KMS-11 (cell line): Measurements from ENCODE around the gene MMS19.

Experiments
- H2AFZ ChIP-seq: fragments of 200-600 bp; sonication (generic); 2 replicates; pipeline ENCODE4 v1.6.1; 2016; ENCODE audit warnings: antibody characterized with exemption, mixed run types, low read depth
- H3K27ac ChIP-seq: fragments of 200-600 bp; sonication (generic); 2 replicates; pipeline ENCODE4 v1.6.1; 2016; ENCODE audit warnings: mild to moderate bottlenecking, mixed run types
- H3K27me3 ChIP-seq: fragments of 200-600 bp; sonication (generic); 2 replicates; pipeline ENCODE4 v1.6.1; 2017; ENCODE audit warnings: mild to moderate bottlenecking, low read depth, mixed run types, moderate library complexity; ENCODE audit not compliant: insufficient read depth
- H3K36me3 ChIP-seq: fragments of 200-600 bp; sonication (generic); 2 replicates; pipeline ENCODE4 v1.6.1; 2017; ENCODE audit warnings: mild to moderate bottlenecking, mixed run types; ENCODE audit not compliant: insufficient read depth
- H3K4me1 ChIP-seq: fragments of 200-600 bp; sonication (generic); 2 replicates; pipeline ENCODE4 v1.6.1; 2016; ENCODE audit warnings: mild to moderate bottlenecking, low read depth, mixed run types; ENCODE audit not compliant: poor library complexity, severe bottlenecking
- H3K4me2 ChIP-seq: fragments of 200-600 bp; sonication (generic); 2 replicates; pipeline ENCODE4 v1.7.0; 2016; ENCODE audit warnings: mild to moderate bottlenecking, mixed run types
- H3K4me3 ChIP-seq: fragments of 200-600 bp; sonication (generic); IDR thresholded peaks from 2 replicates; pipeline ENCODE4 v1.6.1; 2017; ENCODE audit warnings: low read depth, low read length, mixed read lengths; ENCODE audit not compliant: insufficient read depth
- H3K79me2 ChIP-seq: fragments of 200-600 bp; sonication (generic); 2 replicates; pipeline ENCODE4 v1.6.1; 2016; ENCODE audit warnings: low read depth, mixed run types; ENCODE audit not compliant: insufficient read depth
- H3K9ac ChIP-seq: fragments of 200-600 bp; sonication (generic); 2 replicates; pipeline ENCODE4 v1.6.1; 2016; ENCODE audit warnings: mild to moderate bottlenecking, mixed run types
- H4K20me1 ChIP-seq: fragments of 200-600 bp; sonication (generic); 2 replicates; pipeline ENCODE4 v1.6.1; 2016; ENCODE audit warnings: mild to moderate bottlenecking, mixed run types; ENCODE audit not compliant: insufficient read depth
- CTCF ChIP-seq: fragments of 200-600 bp; sonication (generic); conservative IDR thresholded peaks from 2 replicates; pipeline ENCODE4 v1.6.1; 2017; ENCODE audit warnings: low read depth, mild to moderate bottlenecking, antibody characterized with exemption, low read length, moderate library complexity, mixed read lengths

MMS19 gene

GRCh38 chr10:97546456-97547270 is 48.4 kb upstream of the MMS19 start:
- Histone ChIP-seq H3K4me2 (no peak overlapping the region), H3K4me1 (peaks cover 9% of the 10 kb centered on the region), H3K4me3 (no peak overlapping the region), H3K79me2 (no peaks in the 10 kb centered on the region), H3K27me3 (no peaks in the 10 kb centered on the region), H3K36me3 (no peaks in the 10 kb centered on the region), H3K9ac (no peak overlapping the region), H2AFZ (no peak overlapping the region), H3K27ac (no peak overlapping the region), H4K20me1 (no peaks in the 10 kb centered on the region)
- no peak for TF ChIP-seq CTCF

DNA sequence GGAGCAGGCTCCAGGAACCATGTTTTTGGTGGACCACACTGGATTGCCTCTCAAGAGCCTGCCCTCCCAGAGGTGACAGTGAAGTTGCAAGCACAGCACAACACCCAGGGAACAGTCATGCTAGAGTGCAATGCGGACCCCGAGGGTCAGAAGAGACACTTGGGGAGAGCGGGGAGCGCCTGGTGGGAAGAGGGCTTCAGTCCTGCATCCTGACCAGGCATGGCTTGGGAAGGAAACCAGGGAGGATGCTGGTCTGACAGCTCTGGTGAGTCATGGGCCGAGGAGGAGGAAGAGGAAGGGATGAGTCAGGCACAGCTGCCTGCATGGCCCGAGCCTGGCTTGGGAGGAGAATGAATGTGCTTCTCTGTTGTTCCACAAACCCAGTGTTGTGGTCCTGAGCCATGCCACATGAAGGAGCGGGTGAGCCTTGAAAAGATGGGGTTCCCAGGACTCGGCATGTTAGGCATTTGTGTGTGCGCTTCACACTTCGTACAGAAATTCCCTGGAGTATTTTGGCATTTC is 44.9 kb upstream of the MMS19 start:
- no peak overlapping the region for H2AFZ ChIP-seq
- H3K27me3 ChIP-seq, result no peaks in the 10 kb centered on the region
- H3K4me3 ChIP-seq, result no peak overlapping the region
- no peaks in the 10 kb centered on the region for H3K79me2 ChIP-seq
- H3K4me2 ChIP-seq, result no peak overlapping the region
- no peaks in the 10 kb centered on the region for H4K20me1 ChIP-seq
- peaks cover 9% of the 10 kb centered on the region for H3K4me1 ChIP-seq
- H3K36me3 ChIP-seq, result no peaks in the 10 kb centered on the region
- TF ChIP-seq CTCF, result no peak
- H3K9ac ChIP-seq, result no peak overlapping the region
- no peak overlapping the region for H3K27ac ChIP-seq

GRCh38 chr10:97542169-97543024 is 44.2 kb upstream of the MMS19 start:
- no peak for TF ChIP-seq CTCF
- H3K27ac ChIP-seq, result no peak overlapping the region
- H3K27me3 ChIP-seq, result no peaks in the 10 kb centered on the region
- no peak overlapping the region for H3K4me2 ChIP-seq
- no peaks in the 10 kb centered on the region for H3K79me2 ChIP-seq
- no peak overlapping the region for H3K9ac ChIP-seq
- H3K4me1 ChIP-seq, result peaks cover 9% of the 10 kb centered on the region
- no peak overlapping the region; the same call in 1 of the 2 replicates for H2AFZ ChIP-seq
- H3K36me3 ChIP-seq, result no peaks in the 10 kb centered on the region
- no peak overlapping the region for H3K4me3 ChIP-seq
- no peaks in the 10 kb centered on the region for H4K20me1 ChIP-seq

DNA sequence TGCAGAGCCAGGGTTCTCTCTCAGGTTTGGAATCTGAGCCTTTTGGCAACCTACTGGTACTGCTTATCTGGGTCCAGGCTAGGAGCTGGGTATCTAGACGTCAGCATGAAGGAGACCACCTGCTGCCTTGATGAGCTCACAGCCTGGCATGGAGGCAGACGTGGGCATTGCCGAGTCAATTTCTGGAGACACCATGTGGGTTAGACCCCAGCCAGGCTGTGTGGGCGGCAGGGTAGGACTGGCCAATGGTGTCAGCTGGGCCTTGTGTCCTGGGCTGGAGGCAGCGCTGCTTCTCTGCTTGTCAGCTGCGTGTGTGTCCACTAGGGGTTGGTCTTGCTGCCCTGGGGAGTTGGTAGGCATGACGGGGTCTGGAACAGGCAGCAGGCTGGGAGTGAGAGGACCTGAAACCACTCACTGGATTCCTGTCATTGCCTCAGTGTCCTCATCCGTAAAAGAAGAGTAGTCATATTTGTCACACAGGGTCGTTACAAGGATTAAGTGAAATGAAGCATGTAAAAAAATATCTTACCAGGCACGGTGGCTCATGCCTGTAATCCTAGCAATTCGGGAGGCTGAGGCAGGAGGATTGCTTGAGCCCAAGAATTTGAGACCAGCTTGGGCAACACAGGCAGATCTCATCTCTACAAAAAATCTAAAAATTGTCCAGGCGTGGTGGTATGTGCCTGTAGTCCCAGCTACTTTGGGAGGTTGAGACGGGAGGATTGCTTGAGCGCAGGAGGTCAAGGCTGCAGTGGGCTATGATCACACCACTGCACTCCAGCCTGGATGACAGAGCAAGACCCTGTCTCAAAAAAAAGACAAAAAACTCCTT is 42.7 kb upstream of the MMS19 start:
- Histone ChIP-seq H3K4me2 (no peak overlapping the region), H3K9ac (no peak overlapping the region), H3K36me3 (no peaks in the 10 kb centered on the region), H3K4me3 (no peak overlapping the region), H3K79me2 (no peaks in the 10 kb centered on the region), H2AFZ (no peak overlapping the region), H4K20me1 (no peaks in the 10 kb centered on the region), H3K4me1 (peaks cover 9% of the 10 kb centered on the region), H3K27me3 (no peaks in the 10 kb centered on the region), H3K27ac (no peak overlapping the region)
- TF ChIP-seq CTCF, result no peak
